ENCODE data around the gene ASIC2.

The ASIC2 gene

GRCh38 chr17:33292981-33293867 lies at the start of gene ASIC2:
ASIC2 (minus strand) TSS chr17:33293295.
- in situ Hi-C loops (cut with HindIII; ENCODE audit: low pct_unique_long_range_greater_than_20kb, low sequenced_read_pairs): no loop called here
- peak; percentile 45 to 64 for DNase-seq (ENCODE audit: low read depth in 1 of 2, low spot score in 1 of 2)
- TF ChIP-seq JUND (IDR thresholded peaks at IDR 0.05; ENCODE audit: low read depth): no peak

GRCh38 chr17:33342025-33342424 lies 48.9 kb upstream of the ASIC2 start:
- TF ChIP-seq JUND (IDR thresholded peaks at IDR 0.05; ENCODE audit: low read depth): no peak

GRCh38 chr17:33338242-33338641 lies 45.1 kb upstream of the ASIC2 start:
- TF ChIP-seq JUND (IDR thresholded peaks at IDR 0.05; ENCODE audit: low read depth): no peak
- in situ Hi-C loops (cut with HindIII; ENCODE audit: low pct_unique_long_range_greater_than_20kb, low sequenced_read_pairs): no loop called here
- DNase-seq (ENCODE audit: low read depth in 1 of 2, low spot score in 1 of 2): no peak

More at GRCh38 chr17:33342025-33342424, 48.9 kb upstream of the ASIC2 start:
- in situ Hi-C loops (cut with HindIII; ENCODE audit: low pct_unique_long_range_greater_than_20kb, low sequenced_read_pairs): no loop called here
- no peak for DNase-seq (ENCODE audit: low read depth in 1 of 2, low spot score in 1 of 2)

GRCh38 chr17:33335491-33336173 lies 42.5 kb upstream of the ASIC2 start:
- in situ Hi-C loops (cut with HindIII; ENCODE audit: low pct_unique_long_range_greater_than_20kb, low sequenced_read_pairs): no loop called here
- no peak for TF ChIP-seq JUND (IDR thresholded peaks at IDR 0.05; ENCODE audit: low read depth)
- no peak for DNase-seq (ENCODE audit: low read depth in 1 of 2, low spot score in 1 of 2)

- DNase-seq (ENCODE audit: low read depth in 1 of 2, low spot score in 1 of 2): no peak
- in situ Hi-C loops (cut with HindIII; ENCODE audit: low pct_unique_long_range_greater_than_20kb, low sequenced_read_pairs): no loop called here
- TF ChIP-seq JUND (IDR thresholded peaks at IDR 0.05; ENCODE audit: low read depth): no peak
Observed at GRCh38 chr17:33334703-33335102, 41.6 kb upstream of the ASIC2 start.

GRCh38 chr17:33330877-33331276 lies 37.8 kb upstream of the ASIC2 start:
- in situ Hi-C loops (cut with HindIII; ENCODE audit: low pct_unique_long_range_greater_than_20kb, low sequenced_read_pairs): no loop called here
- no peak for TF ChIP-seq JUND (IDR thresholded peaks at IDR 0.05; ENCODE audit: low read depth)

GRCh38 chr17:33328129-33328528 lies 35.0 kb upstream of the ASIC2 start:
- in situ Hi-C loops (cut with HindIII; ENCODE audit: low pct_unique_long_range_greater_than_20kb, low sequenced_read_pairs): no loop called here
- no peak for TF ChIP-seq JUND (IDR thresholded peaks at IDR 0.05; ENCODE audit: low read depth)
- peak; percentile 15 to 50 for DNase-seq (ENCODE audit: low read depth in 1 of 2, low spot score in 1 of 2)

More at GRCh38 chr17:33330877-33331276, 37.8 kb upstream of the ASIC2 start:
- no peak for DNase-seq (ENCODE audit: low read depth in 1 of 2, low spot score in 1 of 2)

- DNase-seq (ENCODE audit: low read depth in 1 of 2, low spot score in 1 of 2): no peak
- TF ChIP-seq JUND (IDR thresholded peaks at IDR 0.05; ENCODE audit: low read depth): no peak
- in situ Hi-C loops (cut with HindIII; ENCODE audit: low pct_unique_long_range_greater_than_20kb, low sequenced_read_pairs): no loop called here
Observed at GRCh38 chr17:33324736-33325135, 31.6 kb upstream of the ASIC2 start.

- DNase-seq (ENCODE audit: low read depth in 1 of 2, low spot score in 1 of 2): no peak
- TF ChIP-seq JUND (IDR thresholded peaks at IDR 0.05; ENCODE audit: low read depth): no peak
- in situ Hi-C loops (cut with HindIII; ENCODE audit: low pct_unique_long_range_greater_than_20kb, low sequenced_read_pairs): no loop called here
Observed at GRCh38 chr17:33322063-33322462, 29.0 kb upstream of the ASIC2 start.

GRCh38 chr17:33318241-33318640 lies 25.1 kb upstream of the ASIC2 start:
- in situ Hi-C loops (cut with HindIII; ENCODE audit: low pct_unique_long_range_greater_than_20kb, low sequenced_read_pairs): no loop called here
- TF ChIP-seq JUND (IDR thresholded peaks at IDR 0.05; ENCODE audit: low read depth): no peak
- DNase-seq (ENCODE audit: low read depth in 1 of 2, low spot score in 1 of 2): no peak

GRCh38 chr17:33316746-33317145 lies 23.7 kb upstream of the ASIC2 start:
- TF ChIP-seq JUND (IDR thresholded peaks at IDR 0.05; ENCODE audit: low read depth): no peak
- DNase-seq (ENCODE audit: low read depth in 1 of 2, low spot score in 1 of 2): no peak
- in situ Hi-C loops (cut with HindIII; ENCODE audit: low pct_unique_long_range_greater_than_20kb, low sequenced_read_pairs): no loop called here

GRCh38 chr17:33310296-33310695 lies 17.2 kb upstream of the ASIC2 start:
- TF ChIP-seq JUND (IDR thresholded peaks at IDR 0.05; ENCODE audit: low read depth): no peak
- DNase-seq (ENCODE audit: low read depth in 1 of 2, low spot score in 1 of 2): no peak
- in situ Hi-C loops (cut with HindIII; ENCODE audit: low pct_unique_long_range_greater_than_20kb, low sequenced_read_pairs): no loop called here

- in situ Hi-C loops (cut with HindIII; ENCODE audit: low pct_unique_long_range_greater_than_20kb, low sequenced_read_pairs): no loop called here
- no peak for DNase-seq (ENCODE audit: low read depth in 1 of 2, low spot score in 1 of 2)
- no peak for TF ChIP-seq JUND (IDR thresholded peaks at IDR 0.05; ENCODE audit: low read depth)
Observed at GRCh38 chr17:33303254-33303653, 10.2 kb upstream of the ASIC2 start.
